Caco-2 (cell line): ENCODE measurements around the gene LY6G6C. TPM values are rescaled to one million over a fixed set of nuclear protein-coding genes. Genes with fewer than 3 reads are reported as not detected.

Experiments
- BruUV-seq: library from RNA; stranded (reverse); fragments of 400-500 nt; replicated peaks from 2 replicates; lab custom pipeline; 2021; lab: Mats Ljungman, UMichigan
- CTCF ChIA-PET: fragments of 300-600 bp; sonication (Branson Sonifier 250); formaldehyde crosslinking; loops from one replicate; lab custom pipeline; 2022; ENCODE audit warnings: antibody characterized with exemption; lab: Charles Lee
- POLR2A ChIA-PET: fragments of 300-600 bp; sonication (Branson Sonifier 250); formaldehyde crosslinking; loops from one replicate; lab custom pipeline; 2022; ENCODE audit warnings: antibody characterized with exemption; lab: Charles Lee
- DNase-seq, 2 experiments: peaks; one replicate each; pipeline versions ENCODE4 v3.0.0 to v3.0.0-alpha.2; 2020 to 2022
- H3K27me3 ChIP-seq: replicated peaks from 2 replicates; pipeline ENCODE4 v1.6.0; 2011; ENCODE audit warnings: low read length; ENCODE audit not compliant: control insufficient read depth, insufficient read depth
- H3K36me3 ChIP-seq: 2 replicates; pipeline ENCODE4 v1.5.1; 2011; ENCODE audit warnings: low read length; ENCODE audit not compliant: control insufficient read depth, insufficient read depth
- H3K4me1 ChIP-seq: fragments of 250-450 bp; sonication (Bioruptor Pico); 2 replicates; pipeline ENCODE4 v1.5.1; 2020; ENCODE audit warnings: mild to moderate bottlenecking
- H3K4me3 ChIP-seq: 2 replicates; pipeline ENCODE4 v1.5.1; 2011; ENCODE audit warnings: low read depth, mild to moderate bottlenecking, control low read depth, low read length
- H3K9me3 ChIP-seq: fragments of 250-450 bp; sonication (Bioruptor Pico); 2 replicates; pipeline ENCODE4 v1.5.1; 2020; ENCODE audit warnings: mild to moderate bottlenecking, moderate library complexity
- H3K27ac Mint-ChIP-seq: one replicate; pipeline ENCODE4 v1.8.0; 2022; ENCODE audit warnings: mixed read lengths; ENCODE audit not compliant: unreplicated experiment
- H3K27me3 Mint-ChIP-seq: one replicate; pipeline ENCODE4 v1.8.0; 2022; ENCODE audit warnings: mixed read lengths; ENCODE audit not compliant: insufficient read depth, unreplicated experiment
- H3K36me3 Mint-ChIP-seq: one replicate; pipeline ENCODE4 v1.8.0; 2022; ENCODE audit warnings: mild to moderate bottlenecking, mixed read lengths; ENCODE audit not compliant: insufficient read depth, unreplicated experiment
- H3K4me1 Mint-ChIP-seq: one replicate; pipeline ENCODE4 v1.8.0; 2022; ENCODE audit warnings: low read depth, mixed read lengths; ENCODE audit not compliant: unreplicated experiment
- H3K4me3 Mint-ChIP-seq: one replicate; pipeline ENCODE4 v1.8.0; 2022; ENCODE audit warnings: mild to moderate bottlenecking, moderate library complexity, mixed read lengths; ENCODE audit not compliant: unreplicated experiment
- H3K9me3 Mint-ChIP-seq: one replicate; pipeline ENCODE4 v1.8.0; 2022; ENCODE audit warnings: mixed read lengths; ENCODE audit not compliant: unreplicated experiment
- CTCF ChIP-seq, 2 experiments: fragments of 200-600 bp in 1 of 2; IDR thresholded peaks; 1 replicate in 1 of 2; 2 replicates in 1 of 2; pipeline versions ENCODE4 v1.5.1 to v1.8.0; 2011 to 2022; ENCODE audit warnings: antibody characterized with exemption in 1 of 2, control low read depth in 1 of 2, inconsistent platforms in 1 of 2, low read depth in 1 of 2, low read length in 1 of 2, mild to moderate bottlenecking in 1 of 2, moderate library complexity in 1 of 2; ENCODE audit not compliant: insufficient read depth in 1 of 2, severe bottlenecking in 1 of 2, unreplicated experiment in 1 of 2
- intact Hi-C: fragments of 100-400 bp; cut with micrococcal nuclease; formaldehyde crosslinking; loops from one replicate; pipeline ENCODE4 v1.10.0; 2022; ENCODE audit not compliant: unreplicated experiment
- total RNA-seq: library from RNA; stranded (reverse); gene quantifications from 2 replicates; pipeline ENCODE4 v1.2.3, GENCODE V29; 2022

Gene LY6G6C
- total RNA-seq, 1 experiment from 2014 or later: 0.88 TPM

- no peak overlapping the region for H3K4me3 ChIP-seq
These were observed 28.0 kb downstream of the LY6G6C start for GRCh38 chr6:31693535-31693934.

DNA sequence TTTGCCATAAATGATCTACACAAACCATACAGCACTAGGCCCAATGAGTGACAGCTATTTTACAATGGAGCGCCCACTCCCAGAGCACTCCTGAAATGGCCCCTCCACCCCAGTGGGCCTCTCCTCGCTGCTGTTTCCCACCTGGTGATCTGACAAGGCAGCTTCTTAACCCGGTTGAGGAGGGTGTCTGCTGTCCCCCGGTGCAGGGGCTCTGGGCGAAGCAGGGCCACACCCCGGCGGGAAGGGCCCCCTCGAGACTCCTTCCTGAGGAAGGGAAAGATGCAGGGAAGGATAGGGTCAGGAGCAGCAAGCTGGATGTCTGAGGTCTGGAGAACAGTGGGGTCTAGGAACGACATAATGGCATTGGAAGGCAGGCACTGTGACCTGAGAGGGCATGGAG lies 28.7 kb downstream of the LY6G6C start:
- H3K9me3 ChIP-seq: no peaks in the 10 kb centered on the region
- H3K4me1 ChIP-seq: peaks cover 37% of the 10 kb centered on the region
- peaks cover 62% of the 10 kb centered on the region for H3K36me3 Mint-ChIP-seq
- BruUV-seq: no TSS peak
- peaks cover 39% of the 10 kb centered on the region for H3K4me1 Mint-ChIP-seq
- H3K27me3 ChIP-seq: no peaks in the 10 kb centered on the region
- peaks cover 9% of the 10 kb centered on the region for H3K36me3 ChIP-seq
- H3K9me3 Mint-ChIP-seq: no peaks in the 10 kb centered on the region
- DNase-seq: no peak
- H3K27ac Mint-ChIP-seq: peak overlapping the region; percentile 2
- TF ChIP-seq CTCF (IDR thresholded peaks at IDR 0.05; ENCODE audit: insufficient read depth in 1 of 2, low read depth in 1 of 2, low read length in 1 of 2, severe bottlenecking in 1 of 2, unreplicated experiment in 1 of 2): no peak
- intact Hi-C loops: no loop called here
- no peak overlapping the region for H3K4me3 Mint-ChIP-seq
- H3K4me3 ChIP-seq: no peak overlapping the region
- ChIA-PET POLR2A (no interaction called here), CTCF (interaction anchor here (0.7 kb wide), 1 partner anchor 98 kb away, joined by 3 read pairs; no protein-coding TSS in a partner anchor)
- H3K27me3 Mint-ChIP-seq: no peaks in the 10 kb centered on the region

More at GRCh38 chr6:31693535-31693934, 28.0 kb downstream of the LY6G6C start:
- no peak for DNase-seq
- TF ChIP-seq CTCF (IDR thresholded peaks at IDR 0.05; ENCODE audit: insufficient read depth in 1 of 2, low read depth in 1 of 2, low read length in 1 of 2, severe bottlenecking in 1 of 2, unreplicated experiment in 1 of 2): no peak
- intact Hi-C loops: no loop called here
- H3K9me3 ChIP-seq: no peaks in the 10 kb centered on the region
- H3K36me3 ChIP-seq: peaks cover 7% of the 10 kb centered on the region
- no peaks in the 10 kb centered on the region for H3K27me3 ChIP-seq
- peaks cover 37% of the 10 kb centered on the region for H3K4me1 ChIP-seq
- BruUV-seq: no TSS peak
- Mint-ChIP-seq H3K27ac (no peak overlapping the region), H3K4me1 (peaks cover 39% of the 10 kb centered on the region), H3K36me3 (peaks cover 61% of the 10 kb centered on the region), H3K9me3 (no peaks in the 10 kb centered on the region), H3K27me3 (no peaks in the 10 kb centered on the region), H3K4me3 (no peak overlapping the region)
- POLR2A ChIA-PET: no interaction called here
- CTCF ChIA-PET: no interaction called here

- Histone ChIP-seq H3K27me3 (no peaks in the 10 kb centered on the region), H3K4me1 (peaks cover 37% of the 10 kb centered on the region), H3K36me3 (peaks cover 9% of the 10 kb centered on the region), H3K9me3 (no peaks in the 10 kb centered on the region), H3K4me3 (no peak overlapping the region)
- BruUV-seq: no TSS peak
- peaks cover 34% of the 10 kb centered on the region for H3K4me1 Mint-ChIP-seq
- intact Hi-C loops: no loop called here
- POLR2A ChIA-PET: interaction anchor here (1.5 to 1.9 kb wide), 2 partner anchors 123 to 135 kb away, joined by 3 to 4 read pairs; partner anchors contain the start of genes HSPA1A, HSPA1B and HSPA1L
- peak overlapping the region; percentile 2 for H3K27ac Mint-ChIP-seq
- H3K9me3 Mint-ChIP-seq: no peaks in the 10 kb centered on the region
- H3K36me3 Mint-ChIP-seq: peaks cover 62% of the 10 kb centered on the region
- H3K4me3 Mint-ChIP-seq: no peak overlapping the region
- no peaks in the 10 kb centered on the region for H3K27me3 Mint-ChIP-seq
- CTCF ChIA-PET: interaction anchor here (0.7 kb wide), 1 partner anchor 99 kb away, joined by 3 read pairs; no protein-coding TSS in a partner anchor
- no peak for TF ChIP-seq CTCF (IDR thresholded peaks at IDR 0.05; ENCODE audit: insufficient read depth in 1 of 2, low read depth in 1 of 2, low read length in 1 of 2, severe bottlenecking in 1 of 2, unreplicated experiment in 1 of 2)
- no peak for DNase-seq
These were observed 29.2 kb downstream of the LY6G6C start for GRCh38 chr6:31692353-31692752.
